RPMI7951 (cell line): ENCODE results near the gene ATP4B. TPM values are rescaled to one million over a fixed set of nuclear protein-coding genes. Genes with fewer than 3 reads are reported as not detected.

ENCODE experiments used
- DNase-seq: peaks from one replicate; pipeline ENCODE4 v3.0.0-alpha.2; 2012; ENCODE audit warnings: low read depth
- total RNA-seq: library from RNA; depleted of rRNA; stranded (reverse); fragments of >200 nt; shearing (Covaris generic); gene quantifications from 2 replicates; pipeline ENCODE4 v1.2.3, GENCODE V29; 2014; rRNA removed

ATP4B gene
- total RNA-seq, 1 experiment from 2014 or later, result not detected

DNA sequence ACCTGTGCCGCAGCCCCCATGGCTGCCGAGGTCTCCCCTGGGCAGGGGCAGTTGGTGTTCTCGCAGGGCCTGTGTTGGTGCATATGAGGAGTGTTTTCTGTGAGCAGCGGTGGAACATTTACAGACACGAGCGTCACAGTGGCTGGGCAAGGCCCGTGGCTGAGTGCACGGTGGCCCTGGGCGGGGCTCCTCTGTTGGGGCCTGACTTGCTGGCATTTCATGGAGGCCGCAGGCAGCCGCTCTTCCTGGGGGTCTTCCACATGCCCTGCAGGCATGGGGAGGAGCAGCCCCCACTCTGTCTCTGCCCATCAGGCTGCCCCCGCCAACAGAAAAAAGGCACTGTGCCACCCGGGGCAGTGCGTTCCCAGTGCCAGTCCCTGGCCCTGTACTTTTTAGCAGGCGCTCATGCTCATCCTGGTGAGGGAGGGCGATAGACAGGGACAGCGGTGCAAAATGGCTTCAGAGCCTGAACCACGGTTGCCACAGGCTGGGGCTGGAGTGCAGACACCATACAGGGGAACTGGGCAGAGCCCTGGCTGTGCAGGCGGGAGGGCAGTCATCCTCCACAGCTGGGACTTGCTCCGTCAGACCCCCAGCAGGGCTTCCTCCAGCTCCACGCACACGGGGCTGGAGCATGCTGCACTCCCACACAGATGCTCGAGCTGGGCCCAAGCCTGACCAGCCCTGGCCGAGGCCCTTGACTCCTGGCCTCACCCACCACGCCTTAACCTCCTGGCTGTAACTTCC is 49.9 kb downstream of the ATP4B start:
- DNase-seq, result no peak

DNA sequence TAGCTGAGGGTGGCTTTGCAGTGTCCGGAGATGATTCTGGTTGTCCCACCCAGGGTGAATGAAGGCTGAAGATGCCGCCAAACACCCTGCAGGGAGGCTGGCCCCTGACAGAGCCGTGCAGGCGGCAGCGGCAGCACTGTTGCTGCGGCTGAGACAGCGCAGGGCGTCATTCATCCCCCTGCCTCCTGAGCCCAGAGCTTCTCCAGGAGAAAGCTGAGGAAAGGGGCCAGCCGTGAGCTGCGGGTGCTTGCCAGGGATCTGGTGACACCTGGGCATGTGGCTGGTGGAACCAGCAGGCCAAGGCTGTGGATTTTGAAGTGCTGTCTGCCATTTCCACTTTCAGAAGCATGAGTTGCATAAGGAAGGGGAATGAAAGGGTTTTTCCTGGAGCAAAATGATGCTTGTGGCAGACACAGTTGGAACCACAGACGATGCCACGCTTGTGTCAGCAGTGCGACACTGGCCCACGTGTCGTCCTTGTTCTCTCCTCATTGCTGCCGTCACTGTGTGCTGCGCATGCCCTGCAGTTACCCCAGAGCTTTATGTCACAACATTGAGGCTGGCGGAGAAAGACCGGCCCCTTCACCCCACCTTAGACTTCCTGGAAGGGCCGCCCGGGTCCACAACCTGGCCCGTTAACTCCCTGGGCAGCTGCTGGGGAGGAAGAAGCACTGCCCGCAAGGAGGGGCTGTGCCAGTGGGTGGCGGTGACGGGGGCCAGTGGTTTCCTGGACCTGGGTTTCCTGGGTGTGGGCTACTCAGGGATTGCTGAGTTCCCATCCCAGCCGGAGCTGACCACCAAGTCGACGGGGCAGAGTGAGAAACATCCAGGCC is 50.7 kb downstream of the ATP4B start:
- no peak for DNase-seq

DNA sequence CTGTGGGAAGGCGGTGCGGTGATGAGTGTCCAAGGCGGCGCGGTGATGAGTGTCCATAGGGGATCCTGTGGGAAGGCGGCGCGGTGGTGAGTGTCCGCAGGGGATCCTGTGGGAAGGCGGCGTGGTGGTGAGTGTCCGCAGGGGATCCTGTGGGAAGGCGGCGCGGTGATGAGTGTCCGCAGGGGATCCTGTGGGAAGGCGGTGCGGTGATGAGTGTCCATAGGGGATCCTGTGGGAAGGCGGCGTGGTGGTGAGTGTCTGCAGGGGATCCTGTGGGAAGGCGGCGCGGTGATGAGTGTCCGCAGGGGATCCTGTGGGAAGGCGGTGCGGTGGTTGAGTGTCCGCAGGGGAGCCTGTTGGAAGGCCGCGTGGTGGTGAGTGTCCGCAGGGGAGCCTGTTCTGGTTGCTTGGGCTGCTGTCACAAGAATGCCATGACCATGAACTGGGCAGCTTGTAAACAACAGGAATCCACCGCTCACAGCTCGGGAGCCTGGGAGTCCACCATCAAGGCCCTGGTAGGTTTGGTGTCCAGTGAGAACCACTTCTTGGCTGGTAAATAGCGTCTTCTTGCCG is 52.0 kb downstream of the ATP4B start:
- DNase-seq, result no peak

DNA sequence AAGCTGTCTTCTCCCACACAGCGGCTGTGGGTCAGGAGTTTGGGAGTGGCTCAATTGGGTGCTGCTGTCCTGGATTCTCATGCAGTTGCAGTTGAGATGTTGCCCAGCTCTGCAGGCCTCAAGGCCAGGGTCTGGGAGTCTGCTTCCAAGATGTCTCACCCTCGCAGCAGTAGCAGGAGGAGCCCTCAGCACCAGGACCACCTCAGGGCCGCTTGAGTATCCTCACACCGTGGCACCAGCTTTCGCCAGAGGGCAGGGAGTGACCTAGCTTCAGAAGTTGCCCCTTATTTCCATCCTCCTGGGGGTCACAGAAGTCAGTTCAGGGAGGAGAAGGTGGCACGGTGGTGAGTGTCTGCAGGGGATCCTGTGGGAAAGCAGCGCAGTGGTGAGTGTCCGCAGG is 52.5 kb downstream of the ATP4B start:
- no peak for DNase-seq

DNA sequence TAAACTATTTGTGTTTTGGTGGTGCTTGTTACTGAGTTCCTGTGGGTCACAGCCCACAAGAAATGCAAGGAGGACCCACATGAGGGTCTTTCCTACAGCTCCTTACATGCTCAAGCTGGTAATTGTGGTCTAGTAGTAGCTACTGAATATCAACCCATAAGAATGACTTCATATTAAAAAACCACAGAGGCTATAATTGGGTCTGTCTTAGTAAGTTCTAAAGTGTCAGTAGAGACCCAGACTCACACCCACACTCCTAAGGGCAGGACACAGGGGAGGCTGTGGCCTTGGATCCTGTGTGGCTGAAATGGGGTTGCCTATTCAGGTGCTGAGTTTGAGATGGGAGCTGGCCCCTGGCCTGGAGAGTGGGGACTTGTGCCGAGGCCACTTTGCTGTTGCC is 53.8 kb downstream of the ATP4B start:
- no peak for DNase-seq

DNA sequence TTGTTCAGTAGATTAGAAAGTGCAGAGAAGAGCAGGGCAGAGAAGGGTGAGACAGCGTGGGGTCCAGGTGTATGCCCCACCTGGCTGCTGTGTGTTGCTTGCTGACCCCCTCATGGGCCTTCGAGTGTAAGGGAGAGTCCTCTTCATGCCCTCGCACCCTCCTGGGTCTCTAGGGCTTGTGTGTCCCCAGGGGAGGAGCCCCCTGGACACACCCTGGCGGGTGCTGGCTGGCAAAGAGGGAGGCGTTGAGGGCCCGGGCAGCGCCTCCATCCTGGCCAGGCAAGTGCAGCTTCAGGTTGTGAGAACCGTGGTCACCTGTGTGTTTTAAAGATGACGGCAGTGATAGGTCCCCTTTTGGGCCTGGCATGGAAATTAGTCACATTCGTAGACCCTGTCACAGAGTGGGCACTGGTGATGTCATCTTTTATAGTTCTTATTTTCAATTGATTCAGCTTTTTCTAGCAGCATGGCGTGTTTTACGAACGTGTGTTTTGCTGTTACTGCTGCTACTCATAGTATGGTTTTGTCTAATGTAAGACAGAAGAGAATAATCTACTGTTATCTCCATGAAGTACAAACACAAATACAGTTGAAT is 54.8 kb downstream of the ATP4B start:
- DNase-seq, result no peak

DNA sequence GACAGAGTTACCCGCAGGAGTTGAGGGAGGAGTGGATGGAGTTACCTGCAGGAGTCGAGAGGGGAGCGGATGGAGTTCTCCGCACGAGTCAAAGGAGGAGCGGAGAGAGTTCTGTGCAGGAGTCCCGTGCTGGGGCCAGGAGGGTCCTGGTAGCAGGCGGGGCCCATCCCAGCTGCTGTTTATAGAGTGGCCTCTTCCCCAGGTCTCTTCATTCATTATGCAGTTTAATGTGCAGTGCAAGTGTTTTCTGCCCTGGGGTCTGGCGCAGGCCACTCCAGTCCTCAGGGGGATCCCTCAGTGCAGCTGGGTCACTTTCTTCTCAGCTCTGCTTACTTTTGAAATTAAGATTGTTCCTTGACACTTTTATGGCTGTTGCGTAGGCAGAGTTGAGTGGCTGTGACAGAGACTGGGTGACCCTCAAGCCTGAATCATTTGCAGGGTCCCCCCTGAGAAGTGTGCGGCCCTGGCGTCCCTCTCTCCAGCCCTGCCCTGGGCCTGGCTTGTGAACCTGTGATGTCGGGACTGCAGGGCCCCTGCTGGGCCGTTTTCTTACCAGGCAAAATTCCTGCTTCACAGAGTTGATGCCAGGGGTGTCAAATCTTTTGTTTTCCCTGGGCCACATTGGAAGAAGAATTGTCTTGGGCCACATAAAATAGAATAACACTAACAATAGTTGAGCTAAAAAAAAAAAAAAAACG is 55.6 kb downstream of the ATP4B start:
- no peak for DNase-seq

DNA sequence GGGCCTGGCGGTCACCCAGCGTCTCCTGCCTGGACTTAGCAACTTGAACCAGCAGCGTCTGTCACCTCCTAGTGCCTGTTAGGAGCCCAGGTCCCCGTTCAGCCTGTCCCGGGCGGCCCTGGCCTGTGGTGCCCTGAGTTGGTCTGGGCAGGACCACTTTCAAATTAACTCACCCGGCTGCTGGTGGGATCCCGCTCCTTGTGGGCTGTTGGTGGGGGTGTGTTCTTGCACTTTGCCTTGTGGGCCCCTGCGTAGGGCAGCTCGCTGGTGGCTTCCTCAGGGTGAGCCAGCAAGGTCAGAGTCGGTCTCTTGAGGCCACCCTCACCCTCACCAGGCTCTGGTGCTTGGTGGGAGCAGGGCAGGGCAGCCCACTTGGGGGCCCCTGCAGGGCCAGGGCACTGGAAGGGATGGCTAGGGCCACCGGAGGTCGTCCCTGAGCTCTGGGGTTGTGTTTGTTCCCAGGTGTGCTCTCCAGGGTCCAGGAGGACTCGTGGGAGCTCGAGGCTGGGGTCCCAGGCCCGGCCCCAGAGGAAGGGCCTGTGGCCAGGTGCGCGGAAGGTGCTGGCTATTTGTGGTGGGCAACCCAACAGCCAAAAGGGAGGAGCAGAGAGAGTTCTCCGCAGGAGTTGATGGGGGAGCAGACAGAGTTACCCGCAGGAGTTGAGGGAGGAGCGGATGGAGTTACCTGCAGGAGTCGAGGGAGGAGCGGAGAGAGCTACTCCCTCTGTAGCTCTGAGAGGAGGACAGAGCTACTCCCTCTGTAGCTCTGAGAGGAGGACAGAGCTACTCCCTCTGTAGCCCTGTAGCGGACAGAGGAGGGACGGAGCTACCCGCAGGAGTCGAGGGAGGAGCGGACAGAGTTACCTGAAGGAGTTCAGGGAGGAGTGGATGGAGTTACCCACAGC is 56.6 kb downstream of the ATP4B start:
- DNase-seq, result no peak

DNA sequence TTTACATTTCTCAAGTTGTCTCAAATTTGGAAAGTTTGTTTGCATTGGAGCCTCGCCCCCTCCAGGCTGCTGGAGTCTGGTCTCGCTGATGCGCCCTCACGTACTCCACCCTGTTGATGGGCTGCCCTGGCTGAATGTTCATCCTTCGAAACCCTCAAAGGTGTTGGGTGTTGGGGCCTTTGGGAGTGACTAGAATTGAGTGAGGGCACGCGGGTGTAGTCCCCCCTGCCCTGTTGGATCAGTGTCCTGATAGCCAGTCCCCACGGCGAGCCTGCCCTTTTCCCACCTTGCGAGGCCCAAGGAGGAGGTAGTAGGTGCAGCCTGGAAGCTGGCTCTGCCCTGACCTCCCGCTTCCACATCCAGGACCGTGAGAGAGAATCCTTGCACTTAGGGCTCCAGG is 58.6 kb downstream of the ATP4B start:
- DNase-seq, result no peak

Other genes with a start within 250 kb of the ATP4B start
- gene ADPRHL1, start 204.7 kb downstream of the ATP4B start, total RNA-seq, result 0.29 TPM in 1 of 2 replicates, not detected in the other
- 3.6 and 7.3 TPM in 2 replicates for gene DCUN1D2, start 167.5 kb downstream of the ATP4B start, total RNA-seq
- gene TFDP1, start 73.4 kb downstream of the ATP4B start, total RNA-seq, result 51.2 and 65.7 TPM in 2 replicates
- not detected in 2 replicates for gene GRK1, start 9.0 kb upstream of the ATP4B start, total RNA-seq
- 0.60 and 0.78 TPM in 2 replicates for gene TMEM255B, start 101.0 kb upstream of the ATP4B start, total RNA-seq
- 91.2 and 119 TPM in 2 replicates for gene GAS6, start 205.9 kb upstream of the ATP4B start, total RNA-seq